Naive B cell (primary cell): ENCODE results near the gene GRIK4. TPM values are rescaled to one million over a fixed set of nuclear protein-coding genes. Genes with fewer than 3 reads are reported as not detected.
"Not testable (repeated sequence)": the region's sequence is repeated elsewhere in the genome, so short reads cannot be mapped to it uniquely, and the experiment has no call there.

Experiments
- ATAC-seq, 2 donors: fragments of 150-1000 bp; cut with Tn5 transposase; 2 replicates each; pipeline ENCODE4 v1.10.0; 2021; ENCODE audit warnings: low read depth in 2 of 2, mild to moderate bottlenecking in 2 of 2, moderate library complexity in 2 of 2
- DNase-seq: peaks from one replicate; pipeline ENCODE4 v3.0.0; 2022
- H3K27ac Mint-ChIP-seq, 6 donors: one replicate each; pipeline ENCODE4 v1.8.0; 2020 to 2022; ENCODE audit warnings: mild to moderate bottlenecking in 6 of 6, mixed read lengths in 6 of 6, moderate library complexity in 5 of 6, inconsistent platforms in 2 of 6
- H3K27me3 Mint-ChIP-seq, 3 donors: one replicate each; pipeline ENCODE4 v1.8.0; 2021 to 2022; ENCODE audit warnings: mixed read lengths in 3 of 3, mild to moderate bottlenecking in 1 of 3
- H3K36me3 Mint-ChIP-seq, 2 donors: one replicate each; pipeline ENCODE4 v1.8.0; 2020 to 2022; ENCODE audit warnings: mixed read lengths in 2 of 2, inconsistent platforms in 1 of 2, mild to moderate bottlenecking in 1 of 2
- H3K4me1 Mint-ChIP-seq, 3 donors: one replicate each; pipeline ENCODE4 v1.8.0; 2020 to 2022; ENCODE audit warnings: mixed read lengths in 3 of 3, inconsistent platforms in 1 of 3, mild to moderate bottlenecking in 1 of 3, moderate library complexity in 1 of 3
- H3K4me3 Mint-ChIP-seq, 8 donors: one replicate each; pipeline ENCODE4 v1.8.0; 2020 to 2022; ENCODE audit warnings: mild to moderate bottlenecking in 8 of 8, mixed read lengths in 8 of 8, moderate library complexity in 8 of 8, inconsistent platforms in 2 of 8
- H3K9me3 Mint-ChIP-seq, 7 donors: one replicate each; pipeline ENCODE4 v1.8.0; 2020 to 2022; ENCODE audit warnings: mixed read lengths in 7 of 7, mild to moderate bottlenecking in 5 of 7, inconsistent platforms in 2 of 7, moderate library complexity in 1 of 7
- polyA plus RNA-seq, 6 donors: library from polyadenylated mRNA; unstranded; fragments of 300-500 nt; fragmentation: Illumina TruSeq; gene quantifications; one replicate each; pipeline ENCODE4 v1.2.3, GENCODE V29; 2021; ENCODE audit warnings: low read depth in 6 of 6

Gene GRIK4
- polyA plus RNA-seq, 6 donors from 2014 or later, result 0.18 TPM; not detected in 5

DNA sequence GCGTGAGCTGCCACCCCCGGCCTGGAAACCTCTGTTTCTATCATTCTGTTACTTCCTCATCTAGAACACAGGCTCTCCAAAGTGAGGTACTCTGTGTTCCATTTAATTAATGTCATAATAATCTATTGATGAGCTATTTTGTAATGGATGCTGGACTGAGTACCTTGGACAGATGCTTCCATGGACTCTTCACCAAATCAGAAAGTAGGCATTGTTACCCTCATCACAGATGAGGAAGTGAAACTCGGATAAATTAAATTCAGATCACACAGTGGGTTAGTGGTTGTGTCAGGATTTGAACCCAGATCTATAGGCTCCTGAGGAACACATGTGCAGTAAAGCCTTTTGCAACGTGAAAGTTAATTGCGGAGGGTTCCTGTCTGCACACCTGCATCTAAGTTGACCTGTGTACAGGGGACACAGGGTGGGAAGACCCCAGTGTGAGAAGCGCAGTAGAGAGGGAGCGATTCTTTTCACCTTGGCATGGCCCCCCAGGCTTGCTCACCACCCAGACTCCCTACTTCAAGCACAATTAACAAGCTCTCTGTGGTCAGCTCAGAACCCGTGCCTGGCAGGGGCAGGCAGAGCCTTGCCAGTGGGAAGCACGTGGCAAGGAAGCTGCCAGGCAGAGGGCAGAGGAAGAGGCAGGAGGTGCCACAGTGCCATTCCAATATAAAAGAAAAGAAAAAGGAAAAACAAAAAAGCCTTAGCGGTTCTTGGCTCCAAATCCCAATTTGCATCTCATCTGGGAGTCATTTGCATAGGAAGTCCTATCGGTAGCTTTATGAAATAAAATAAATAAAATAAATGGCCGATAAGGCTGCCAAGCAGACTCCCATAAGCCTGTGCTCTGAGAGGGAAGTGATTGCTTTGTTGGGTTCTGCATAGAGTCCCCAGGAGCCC lies 239.3 kb downstream of the GRIK4 start:
- Mint-ChIP-seq H3K27me3 (peaks cover 18 to 23% (median 22%) of the 10 kb centered on the region in 3 donors), H3K27ac (no peak overlapping the region), H3K4me1 (no peaks in the 10 kb centered on the region), H3K9me3 (no peaks in the 10 kb centered on the region), H3K36me3 (no peaks in the 10 kb centered on the region), H3K4me3 (no peak overlapping the region)
- no peak for DNase-seq
- ATAC-seq, result no peak

GRCh38 chr11:120751550-120751949 lies 240.0 kb downstream of the GRIK4 start:
- Mint-ChIP-seq H3K36me3 (no peaks in the 10 kb centered on the region), H3K9me3 (no peaks in the 10 kb centered on the region), H3K27ac (no peak overlapping the region), H3K27me3 (peaks cover 13 to 25% (median 18%) of the 10 kb centered on the region in 3 donors), H3K4me1 (no peaks in the 10 kb centered on the region), H3K4me3 (no peak overlapping the region)
- no peak for ATAC-seq
- no peak for DNase-seq

GRCh38 chr11:120752668-120753067 lies 241.1 kb downstream of the GRIK4 start:
- H3K4me3 Mint-ChIP-seq, result no peak overlapping the region
- H3K27me3 Mint-ChIP-seq, result peaks cover 7 to 25% (median 13%) of the 10 kb centered on the region in 3 donors
- ATAC-seq, result no peak
- H3K9me3 Mint-ChIP-seq, result no peaks in the 10 kb centered on the region
- no peaks in the 10 kb centered on the region for H3K36me3 Mint-ChIP-seq
- no peaks in the 10 kb centered on the region for H3K4me1 Mint-ChIP-seq
- no peak overlapping the region for H3K27ac Mint-ChIP-seq
- no peak for DNase-seq

DNA sequence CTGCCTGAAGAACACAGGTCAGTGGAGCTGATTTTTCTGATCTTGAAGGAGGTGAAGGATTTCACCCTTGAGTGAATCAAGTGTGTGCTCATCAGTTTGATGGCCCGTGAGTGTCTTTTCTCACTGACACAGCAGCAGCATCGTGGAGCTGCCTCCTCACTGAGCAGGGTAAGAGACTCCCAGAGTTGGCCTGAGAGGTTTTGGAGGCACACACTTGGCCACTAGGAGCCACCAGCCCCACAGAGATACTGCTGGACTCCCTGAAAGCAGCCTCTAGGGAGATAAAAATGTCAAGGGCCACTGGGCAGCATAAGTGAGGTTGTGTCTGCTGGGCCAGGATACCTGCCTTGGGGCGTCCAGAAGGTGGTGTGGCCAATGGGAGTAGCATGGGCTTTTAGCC lies 245.4 kb downstream of the GRIK4 start:
- Mint-ChIP-seq H3K27ac (no peak overlapping the region), H3K4me1 (no peaks in the 10 kb centered on the region), H3K9me3 (no peaks in the 10 kb centered on the region), H3K27me3 (peaks cover 7 to 25% (median 10%) of the 10 kb centered on the region in 3 donors), H3K36me3 (no peaks in the 10 kb centered on the region), H3K4me3 (no peak overlapping the region)
- ATAC-seq, result no peak
- DNase-seq, result no peak

DNA sequence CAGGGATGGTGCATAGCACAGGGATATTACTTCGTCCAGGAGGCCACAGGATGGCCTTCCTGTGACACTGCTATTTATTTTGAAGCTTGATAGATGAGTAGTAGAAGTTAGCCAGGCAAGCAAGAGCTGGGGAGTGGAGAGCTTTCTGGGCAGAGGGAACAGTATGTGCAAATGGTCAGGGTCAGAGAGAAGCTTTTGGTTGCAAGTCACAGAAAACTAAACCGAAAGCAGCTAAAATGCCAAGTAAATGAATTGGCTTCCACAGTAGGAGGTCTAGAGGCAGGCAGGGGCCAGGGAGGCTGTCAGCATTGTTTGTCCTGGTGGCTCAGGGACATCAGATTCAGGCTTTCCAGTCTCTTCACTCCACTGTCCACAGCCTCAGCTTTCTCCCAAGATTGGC lies 247.5 kb downstream of the GRIK4 start:
- no peak for ATAC-seq
- H3K36me3 Mint-ChIP-seq, result no peaks in the 10 kb centered on the region
- H3K9me3 Mint-ChIP-seq, result peaks cover 0 to 9% (median 0%) of the 10 kb centered on the region in 7 donors
- H3K27me3 Mint-ChIP-seq, result peaks cover 10 to 23% (median 19%) of the 10 kb centered on the region in 3 donors
- DNase-seq, result no peak
- no peak overlapping the region for H3K4me3 Mint-ChIP-seq
- H3K27ac Mint-ChIP-seq, result peak overlapping the region in 1 of 6 donors; percentile 4
- no peaks in the 10 kb centered on the region for H3K4me1 Mint-ChIP-seq

GRCh38 chr11:120765710-120766109 lies 254.2 kb downstream of the GRIK4 start:
- not testable (repeated sequence) for H3K4me1 Mint-ChIP-seq, H3K27ac Mint-ChIP-seq, DNase-seq, H3K4me3 Mint-ChIP-seq, ATAC-seq
- peaks cover 0 to 32% (median 17%) of the 10 kb centered on the region in 7 donors for H3K9me3 Mint-ChIP-seq
- H3K27me3 Mint-ChIP-seq, result peaks cover 13 to 55% (median 30%) of the 10 kb centered on the region in 3 donors
- H3K36me3 Mint-ChIP-seq, result peaks cover 0 to 11% of the 10 kb centered on the region in 2 donors

- no peaks in the 10 kb centered on the region for H3K4me1 Mint-ChIP-seq
These were observed 254.8 kb downstream of the GRIK4 start for GRCh38 chr11:120766318-120766717.

GRCh38 chr11:120768949-120769348 lies 257.4 kb downstream of the GRIK4 start:
- H3K4me1 Mint-ChIP-seq, result no peaks in the 10 kb centered on the region
- DNase-seq (no peak), ATAC-seq (no peak)
- peaks cover 31 to 52% (median 33%) of the 10 kb centered on the region in 3 donors for H3K27me3 Mint-ChIP-seq
- H3K9me3 Mint-ChIP-seq, result peaks cover 4 to 29% (median 17%) of the 10 kb centered on the region in 7 donors
- no peak overlapping the region for H3K27ac Mint-ChIP-seq
- peaks cover 0 to 11% of the 10 kb centered on the region in 2 donors for H3K36me3 Mint-ChIP-seq
- H3K4me3 Mint-ChIP-seq, result no peak overlapping the region

More at GRCh38 chr11:120766318-120766717, 254.8 kb downstream of the GRIK4 start:
- Mint-ChIP-seq H3K4me3 (no peak overlapping the region), H3K9me3 (peaks cover 0 to 32% (median 17%) of the 10 kb centered on the region in 7 donors), H3K27ac (no peak overlapping the region), H3K27me3 (peaks cover 20 to 55% (median 31%) of the 10 kb centered on the region in 3 donors), H3K36me3 (peaks cover 0 to 11% of the 10 kb centered on the region in 2 donors)
- ATAC-seq (no peak), DNase-seq (no peak)

DNA sequence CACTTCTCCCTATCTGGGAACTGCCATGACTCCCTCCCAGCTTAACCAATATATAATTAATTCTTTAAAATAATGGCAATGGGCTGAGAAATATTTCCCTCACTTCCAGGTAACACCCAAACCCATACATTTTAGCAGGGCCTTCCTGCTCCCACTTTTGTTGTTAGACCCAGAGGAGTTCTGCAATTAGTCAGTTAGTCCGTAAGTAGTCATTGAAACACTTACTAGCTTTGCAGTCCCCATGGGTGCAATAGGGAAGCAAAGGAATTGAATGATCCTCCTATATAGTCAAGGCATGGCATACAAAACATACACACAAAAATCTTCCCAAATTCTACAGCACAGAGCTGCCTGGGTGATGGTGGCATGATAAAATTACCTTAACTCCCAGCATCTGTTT lies 258.4 kb downstream of the GRIK4 start:
- Mint-ChIP-seq H3K4me1 (no peaks in the 10 kb centered on the region), H3K9me3 (peaks cover 4 to 26% (median 15%) of the 10 kb centered on the region in 7 donors), H3K4me3 (no peak overlapping the region), H3K27ac (no peak overlapping the region), H3K27me3 (peaks cover 26 to 52% (median 34%) of the 10 kb centered on the region in 3 donors), H3K36me3 (peaks cover 0 to 5% of the 10 kb centered on the region in 2 donors)
- ATAC-seq (no peak), DNase-seq (no peak)

DNA sequence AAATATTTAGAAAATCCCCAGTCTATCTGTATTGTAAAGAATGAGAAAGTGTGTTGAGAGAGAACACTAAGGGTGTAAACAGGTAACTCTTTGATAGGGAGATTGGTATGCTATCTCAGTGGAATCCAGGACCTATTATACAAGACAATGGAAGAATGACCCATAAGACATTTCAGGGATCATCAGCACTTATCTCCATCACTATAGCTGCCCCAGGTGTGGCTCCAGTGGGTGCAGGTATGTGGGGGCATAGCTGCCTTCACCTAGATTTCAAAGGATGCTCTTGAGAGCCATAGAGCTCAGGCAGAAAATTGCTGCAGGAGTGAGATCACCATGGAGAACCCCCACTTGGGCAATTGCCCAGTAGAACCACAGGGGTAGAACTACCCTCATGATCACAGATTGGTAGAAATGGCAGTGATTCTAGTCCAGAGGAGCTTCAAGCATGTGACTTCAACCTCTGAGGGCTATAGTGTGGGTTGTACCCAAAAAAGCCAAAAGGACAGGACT lies 260.1 kb downstream of the GRIK4 start:
- H3K36me3 Mint-ChIP-seq, result no peaks in the 10 kb centered on the region
- H3K4me3 Mint-ChIP-seq, result no peak overlapping the region
- ATAC-seq, result no peak
- H3K9me3 Mint-ChIP-seq, result peaks cover 4 to 21% (median 13%) of the 10 kb centered on the region in 7 donors
- DNase-seq, result no peak
- no peaks in the 10 kb centered on the region for H3K4me1 Mint-ChIP-seq
- H3K27me3 Mint-ChIP-seq, result peaks cover 19 to 49% (median 29%) of the 10 kb centered on the region in 3 donors
- H3K27ac Mint-ChIP-seq, result no peak overlapping the region

DNA sequence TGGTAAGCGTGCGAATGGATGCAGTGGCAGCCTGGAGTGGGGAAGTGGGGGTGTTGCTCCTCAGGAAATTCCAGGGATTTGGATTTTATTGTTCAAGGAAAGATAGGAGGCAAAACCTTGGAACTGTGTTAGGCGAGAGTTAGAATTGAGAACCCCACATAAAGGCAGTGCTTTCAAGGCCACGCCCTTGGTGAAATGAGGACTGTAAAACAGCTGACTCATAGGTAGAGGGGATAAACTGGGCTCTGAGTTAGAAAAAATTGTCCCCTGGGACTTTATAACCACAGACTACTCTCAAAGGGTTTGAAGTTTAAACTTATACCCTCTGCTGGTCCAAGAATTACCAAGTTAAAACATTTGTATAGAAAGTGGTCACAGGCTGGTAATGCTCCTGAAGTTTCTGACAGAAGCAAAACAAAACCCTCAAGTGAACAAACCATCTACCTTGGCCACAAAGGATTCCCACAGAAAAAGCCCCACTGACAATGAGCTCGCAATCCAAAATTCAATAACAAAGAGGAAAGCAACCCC lies 262.0 kb downstream of the GRIK4 start:
- no peak for DNase-seq
- Mint-ChIP-seq H3K27me3 (peaks cover 24 to 49% (median 28%) of the 10 kb centered on the region in 3 donors), H3K27ac (no peak overlapping the region), H3K36me3 (no peaks in the 10 kb centered on the region), H3K9me3 (peaks cover 0 to 4% (median 3%) of the 10 kb centered on the region in 7 donors), H3K4me1 (no peaks in the 10 kb centered on the region), H3K4me3 (no peak overlapping the region)
- no peak for ATAC-seq

DNA sequence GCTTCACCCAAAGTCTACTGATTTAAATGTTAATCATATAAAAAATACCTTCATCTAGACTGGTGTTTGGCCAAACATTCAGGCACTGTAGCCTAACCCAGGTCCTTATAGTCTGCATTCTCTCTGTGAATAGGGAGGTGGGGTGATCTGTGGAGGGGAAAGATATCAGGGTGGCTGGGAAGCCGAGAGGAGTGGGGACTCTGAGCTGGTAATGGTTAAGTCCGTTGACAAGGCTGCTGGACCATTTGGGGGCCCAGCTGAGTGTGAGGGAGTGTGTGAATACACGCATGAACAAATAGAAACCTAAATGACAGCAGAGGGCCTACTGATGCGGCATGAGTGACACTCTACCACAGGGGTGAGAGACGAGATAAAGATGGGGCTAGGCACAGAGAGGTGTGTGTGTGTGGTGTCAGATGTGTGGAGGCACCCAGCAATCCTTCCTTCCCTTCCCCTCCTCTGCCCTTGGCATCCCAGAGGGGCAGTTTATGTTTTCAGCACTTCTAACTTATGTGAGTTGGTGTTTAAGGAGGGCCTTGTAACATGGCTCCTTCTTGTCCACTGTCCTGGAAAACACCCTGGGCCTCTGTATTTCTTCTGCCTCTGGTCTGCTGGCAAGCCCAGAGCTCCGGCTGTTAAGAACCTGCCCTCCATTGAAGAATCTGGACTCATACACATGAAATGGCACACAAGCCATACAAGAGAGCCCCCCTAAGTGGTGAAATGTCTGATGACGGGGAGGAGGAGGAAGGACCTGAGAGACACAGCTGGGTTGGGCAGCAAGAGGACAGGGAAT lies 263.2 kb downstream of the GRIK4 start:
- no peak for ATAC-seq
- Mint-ChIP-seq H3K27me3 (peaks cover 28 to 49% (median 29%) of the 10 kb centered on the region in 3 donors), H3K9me3 (peaks cover 0 to 4% (median 0%) of the 10 kb centered on the region in 7 donors)

More for the DNA sequence above, 263.2 kb downstream of the GRIK4 start:
- Mint-ChIP-seq H3K27ac (no peak overlapping the region), H3K4me1 (no peaks in the 10 kb centered on the region), H3K4me3 (no peak overlapping the region), H3K36me3 (no peaks in the 10 kb centered on the region)
- DNase-seq, result no peak
